GM12878 (cell line): ENCODE measurements around the gene ANKRD65. TPM values are rescaled to one million over a fixed set of nuclear protein-coding genes. Genes with fewer than 3 reads are reported as not detected.
A peak's percentile ranks its signal among the peaks of the same experiment; 100 is the strongest.

Experiments used
- ATAC-seq: fragments of 200-7000 bp; cut with Tn5 transposase; 3 replicates; pipeline ENCODE4 v1.9.1; 2020; ENCODE audit warnings: mild to moderate bottlenecking, moderate library complexity
- BruUV-seq: library from RNA; stranded (reverse); fragments of 400-500 nt; replicated peaks from 2 replicates; lab custom pipeline; 2021; lab: Mats Ljungman, UMichigan
- CTCF ChIA-PET: fragments of 300-600 bp; sonication (Branson Sonifier 250); formaldehyde crosslinking; extraction: SDS; loops from one replicate; lab custom pipeline; 2021; ENCODE audit warnings: inconsistent platforms; lab: Yijun Ruan, JAX
- POLR2A ChIA-PET: fragments of 350-600 bp; formaldehyde crosslinking; extraction: SDS; loops from one replicate; lab custom pipeline; 2021; ENCODE audit warnings: inconsistent platforms; lab: Charles Lee
- RAD21 ChIA-PET: fragments of 300-600 bp; sonication (Branson Sonifier 250); formaldehyde crosslinking; loops from one replicate; lab custom pipeline; 2023; ENCODE audit warnings: antibody characterized with exemption; ENCODE audit not compliant: unreplicated experiment; lab: Charles Lee
- SMC1A ChIA-PET: fragments of 300-600 bp; sonication (Branson Sonifier 250); formaldehyde crosslinking; loops from one replicate; lab custom pipeline; 2023; ENCODE audit not compliant: unreplicated experiment, uncharacterized antibody; lab: Charles Lee
- DNase-seq: peaks from one replicate; pipeline ENCODE4 v3.0.0-alpha.2; 2011; ENCODE audit warnings: low read depth, low spot score
- FAIRE-seq: peaks from 3 replicates; lab custom pipeline; 2011; peaks lifted over from hg19 to GRCh38; lab: Jason Lieb, UNC
- H2AFZ ChIP-seq: 2 replicates; pipeline ENCODE4 v1.6.0; 2011; ENCODE audit warnings: low read depth, low read length, control low read depth; ENCODE audit not compliant: control insufficient read depth
- H3K27ac ChIP-seq: 2 replicates; pipeline ENCODE4 v1.5.1; 2011; ENCODE audit warnings: control low read depth; ENCODE audit not compliant: control insufficient read depth, insufficient read depth
- H3K27me3 ChIP-seq, 2 experiments: replicated peaks in 1 of 2; 2 replicates each; pipeline versions ENCODE4 v1.6.0 to v1.6.1; 2011; ENCODE audit warnings: low read length in 1 of 2; ENCODE audit not compliant: control insufficient read depth in 2 of 2, insufficient read depth in 2 of 2
- H3K36me3 ChIP-seq, 2 experiments: 2 replicates each; pipeline ENCODE4 v1.5.1; 2011; ENCODE audit warnings: low read length in 1 of 2; ENCODE audit not compliant: control insufficient read depth in 2 of 2, insufficient read depth in 2 of 2
- H3K4me1 ChIP-seq: 2 replicates; pipeline ENCODE4 v1.6.1; 2011; ENCODE audit warnings: mild to moderate bottlenecking, low read length, moderate library complexity, mixed read lengths; ENCODE audit not compliant: control insufficient read depth, insufficient read depth
- H3K4me2 ChIP-seq: 2 replicates; pipeline ENCODE4 v1.6.0; 2011; ENCODE audit warnings: control low read depth; ENCODE audit not compliant: control insufficient read depth, insufficient read depth
- H3K4me3 ChIP-seq: fragments of 200-600 bp; sonication (generic); 2 replicates; pipeline ENCODE4 v1.5.1; 2016
- H3K79me2 ChIP-seq: 2 replicates; pipeline ENCODE4 v1.6.0; 2011; ENCODE audit warnings: low read length; ENCODE audit not compliant: control insufficient read depth, insufficient read depth
- H3K9ac ChIP-seq: 2 replicates; pipeline ENCODE4 v1.8.0; 2011; ENCODE audit warnings: low read length, control low read depth, mixed read lengths; ENCODE audit not compliant: control insufficient read depth, insufficient read depth
- H3K9me3 ChIP-seq: replicated peaks from 3 replicates; pipeline ENCODE4 v1.5.1; 2011; ENCODE audit warnings: mild to moderate bottlenecking, low read length; ENCODE audit not compliant: control insufficient read depth, insufficient read depth
- H4K20me1 ChIP-seq: 2 replicates; pipeline ENCODE4 v1.6.0; 2011; ENCODE audit not compliant: control insufficient read depth, insufficient read depth
- BCLAF1 ChIP-seq: fragments of 450-650 bp; IDR thresholded peaks from 2 replicates; pipeline ENCODE4 v1.6.1; 2017; ENCODE audit warnings: antibody characterized with exemption, mild to moderate bottlenecking, moderate library complexity
- DPF2 ChIP-seq: fragments of 450-650 bp; IDR thresholded peaks from 2 replicates; pipeline ENCODE4 v1.6.1; 2017; ENCODE audit warnings: mild to moderate bottlenecking
- NFXL1 ChIP-seq: fragments of 450-650 bp; IDR thresholded peaks from 2 replicates; pipeline ENCODE4 v1.6.1; 2017; ENCODE audit warnings: antibody characterized with exemption, mild to moderate bottlenecking, borderline replicate concordance
- POLR2AphosphoS2 ChIP-seq: IDR thresholded peaks from 2 replicates; pipeline ENCODE4 v1.6.1; 2011; ENCODE audit warnings: low read depth, mild to moderate bottlenecking, low read length, improper control_type of control experiment, moderate library complexity
- ZNF384 ChIP-seq: IDR thresholded peaks from 2 replicates; pipeline ENCODE4 v1.6.1; 2012; ENCODE audit warnings: low read depth, mild to moderate bottlenecking, low read length, improper control_type of control experiment, borderline replicate concordance
- WGBS: methylation state at CpG from one replicate; pipeline ENCODE4 v1.1.6; 2016; ENCODE audit warnings: low lambda C conversion rate; ENCODE audit not compliant: insufficient replicate concordance, insufficient coverage; ENCODE audit errors: missing lambda C conversion rate; 5-methylcytosine and 5-hydroxymethylcytosine counted together
- in situ Hi-C: fragments of 300-500 bp; cut with MboI; formaldehyde crosslinking; loops from 9 replicates; pipeline ENCODE4 v1.14.3; 2018; ENCODE audit warnings: mixed read lengths
- intact Hi-C: fragments of 100-400 bp; cut with micrococcal nuclease; formaldehyde crosslinking; loops from one replicate; pipeline ENCODE4 v1.14.2; 2022; ENCODE audit not compliant: unreplicated experiment
- polyA plus RNA-seq, 11 experiments: library from polyadenylated mRNA; depleted of rRNA in 4 of 11; unstranded in 6 of 11; stranded (reverse) in 5 of 11; fragments of >200 nt; fragmentation: Nextera tagmentation in 4 of 11; fragmentation: Illumina TruSeq in 1 of 11; extraction: Ambion mirVana in 4 of 11; extraction: Trizol in 1 of 11; gene quantifications; 1 replicate in 1 of 11; 2 replicates in 10 of 11; pipeline versions ENCODE4 v1.2.1 to v1.2.3, GENCODE V29; 2011 to 2016; ENCODE audit warnings: inconsistent platforms in 2 of 11, missing spikeins in 2 of 11, low read depth in 1 of 11
- total RNA-seq, 4 experiments: library from RNA; depleted of rRNA in 3 of 4; stranded (reverse); fragments of >200 nt in 3 of 4; fragmentation: Illumina TruSeq in 1 of 4; extraction: Trizol in 1 of 4; gene quantifications; 2 replicates each; pipeline versions ENCODE4 v1.2.1 to v1.2.3, GENCODE V29; 2013 to 2021
- TF ChIP-seq, protein P1 (sequence below): fragments of 450-650 bp; IDR thresholded peaks from 2 replicates; pipeline ENCODE4 v1.6.1; 2016; ENCODE audit warnings: mild to moderate bottlenecking

The ANKRD65 gene
- total and polyA plus RNA-seq, 10 of the 15 experiments (the other 5 are each of a cell fraction or from before 2014, with no cell fraction given) = 0.05 to 2.8 (median 0.37) TPM

DNA sequence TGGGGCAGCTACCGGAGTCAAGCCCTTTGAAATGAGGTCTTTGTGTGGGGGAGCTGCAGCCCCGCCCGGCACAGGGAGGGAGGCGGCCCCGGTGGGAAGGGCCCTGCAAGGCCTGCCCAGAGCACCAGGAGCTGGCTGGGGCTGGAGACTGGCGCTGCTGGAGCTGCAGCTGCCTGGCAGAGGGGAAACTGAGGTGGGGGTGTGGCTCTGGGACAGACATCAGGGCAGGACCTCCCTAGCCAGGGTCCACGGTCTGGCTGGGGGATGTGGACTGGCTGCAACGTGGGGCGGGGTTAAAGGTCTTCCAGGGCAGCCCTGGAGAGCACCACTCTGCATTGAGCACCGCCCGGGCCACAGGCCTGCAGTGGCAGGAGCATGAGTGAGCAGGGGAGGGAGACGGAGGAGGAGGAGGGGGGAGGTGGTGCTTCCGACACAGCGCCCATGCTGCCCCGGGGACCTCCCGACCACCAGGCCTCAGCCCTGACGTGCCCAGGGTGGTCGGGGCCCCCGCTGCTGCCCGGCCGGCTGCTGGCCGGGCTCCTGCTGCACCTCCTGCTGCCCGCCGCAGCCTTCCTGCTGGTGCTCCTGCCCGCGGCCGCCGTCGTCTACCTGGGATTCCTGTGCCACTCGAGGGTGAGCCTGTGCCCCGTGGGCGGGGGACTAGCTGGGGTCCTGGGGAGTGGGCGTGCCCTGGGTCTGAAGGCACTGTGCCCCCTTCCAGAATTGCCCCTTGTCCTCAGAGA, 4.8 kb upstream of the ANKRD65 start:
- WGBS = 11% methylated on average over 29 of the region's 33 CpGs
- in situ Hi-C loops = no loop called here
- ChIA-PET CTCF (interaction anchor here (1.1 kb wide), 1 partner anchor 11 kb away, joined by 3 read pairs; no protein-coding TSS in a partner anchor), RAD21 (no interaction called here), POLR2A (interaction anchor here (0.6 kb wide), 2 partner anchors 20 to 224 kb away, joined by 3 to 6 read pairs; no protein-coding TSS in a partner anchor), SMC1A (no interaction called here)
- intact Hi-C loops = no loop called here
- TF ChIP-seq NFXL1 = no peak
- TF ChIP-seq, all 136 proteins: peak for 0
- DNase-seq (no peak), ATAC-seq (peak; percentile 19; the same call in 1 of the 3 replicates), FAIRE-seq (no peak)
- Histone ChIP-seq H3K4me1 (peaks cover 2% of the 10 kb centered on the region; the same call in 1 of the 2 replicates), H3K27ac (no peak overlapping the region), H3K4me2 (no peak overlapping the region), H2AFZ (no peak overlapping the region), H3K79me2 (no peaks in the 10 kb centered on the region), H3K9ac (no peak overlapping the region), H3K9me3 (no peaks in the 10 kb centered on the region), H3K36me3 (no peaks in the 10 kb centered on the region), H3K4me3 (no peak overlapping the region), H3K27me3 (peaks cover 0 to 2% of the 10 kb centered on the region in 2 experiments; a peak in 1 of 4 replicates), H4K20me1 (no peaks in the 10 kb centered on the region)
- no TSS peak for BruUV-seq

DNA sequence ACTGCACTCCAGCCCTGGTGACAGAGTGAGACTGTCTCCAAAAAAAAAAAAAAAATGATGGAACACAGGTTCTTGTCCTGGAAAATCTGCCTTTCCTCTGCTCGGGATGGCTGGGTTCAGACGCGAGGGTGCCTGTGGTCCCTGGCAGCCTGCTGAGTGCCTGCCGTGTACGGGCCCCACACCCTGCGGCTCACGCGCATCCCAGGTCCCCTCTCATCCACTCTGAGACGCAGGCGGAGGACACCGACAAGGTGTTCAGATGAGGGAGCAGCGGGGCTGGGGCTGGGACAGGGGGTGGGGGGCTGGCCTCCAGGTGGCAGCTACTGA, 4.3 kb upstream of the ANKRD65 start:
- Histone ChIP-seq H3K36me3 (no peaks in the 10 kb centered on the region), H3K4me3 (no peak overlapping the region), H4K20me1 (no peaks in the 10 kb centered on the region), H3K27me3 (peaks cover 0 to 2% of the 10 kb centered on the region in 2 experiments; a peak in 1 of 4 replicates), H3K27ac (no peak overlapping the region), H3K9ac (no peak overlapping the region), H3K4me2 (no peak overlapping the region), H3K9me3 (no peaks in the 10 kb centered on the region), H3K79me2 (no peaks in the 10 kb centered on the region), H3K4me1 (peaks cover 3% of the 10 kb centered on the region; the same call in 1 of the 2 replicates), H2AFZ (no peak overlapping the region)
- FAIRE-seq (no peak), ATAC-seq (no peak), DNase-seq (no peak)
- TF ChIP-seq, protein P1, sequence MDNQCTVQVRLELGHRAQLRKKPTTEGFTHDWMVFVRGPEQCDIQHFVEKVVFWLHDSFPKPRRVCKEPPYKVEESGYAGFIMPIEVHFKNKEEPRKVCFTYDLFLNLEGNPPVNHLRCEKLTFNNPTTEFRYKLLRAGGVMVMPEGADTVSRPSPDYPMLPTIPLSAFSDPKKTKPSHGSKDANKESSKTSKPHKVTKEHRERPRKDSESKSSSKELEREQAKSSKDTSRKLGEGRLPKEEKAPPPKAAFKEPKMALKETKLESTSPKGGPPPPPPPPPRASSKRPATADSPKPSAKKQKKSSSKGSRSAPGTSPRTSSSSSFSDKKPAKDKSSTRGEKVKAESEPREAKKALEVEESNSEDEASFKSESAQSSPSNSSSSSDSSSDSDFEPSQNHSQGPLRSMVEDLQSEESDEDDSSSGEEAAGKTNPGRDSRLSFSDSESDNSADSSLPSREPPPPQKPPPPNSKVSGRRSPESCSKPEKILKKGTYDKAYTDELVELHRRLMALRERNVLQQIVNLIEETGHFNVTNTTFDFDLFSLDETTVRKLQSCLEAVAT = no peak
- TF ChIP-seq NFXL1 (no peak), ZNF384 (no peak), BCLAF1 (no peak), DPF2 (no peak), POLR2AphosphoS2 (no peak)
- ChIA-PET POLR2A (no interaction called here), SMC1A (no interaction called here), RAD21 (no interaction called here), CTCF (interaction anchor here (1.1 kb wide), 1 partner anchor 11 kb away, joined by 3 read pairs; no protein-coding TSS in a partner anchor)
- intact Hi-C loops (no loop called here), in situ Hi-C loops (no loop called here)
- 83% methylated on average over 6 of the region's 12 CpGs for WGBS
- no TSS peak for BruUV-seq
